Measurements from ENCODE around the gene SCN2A.

SCN2A gene

DNA sequence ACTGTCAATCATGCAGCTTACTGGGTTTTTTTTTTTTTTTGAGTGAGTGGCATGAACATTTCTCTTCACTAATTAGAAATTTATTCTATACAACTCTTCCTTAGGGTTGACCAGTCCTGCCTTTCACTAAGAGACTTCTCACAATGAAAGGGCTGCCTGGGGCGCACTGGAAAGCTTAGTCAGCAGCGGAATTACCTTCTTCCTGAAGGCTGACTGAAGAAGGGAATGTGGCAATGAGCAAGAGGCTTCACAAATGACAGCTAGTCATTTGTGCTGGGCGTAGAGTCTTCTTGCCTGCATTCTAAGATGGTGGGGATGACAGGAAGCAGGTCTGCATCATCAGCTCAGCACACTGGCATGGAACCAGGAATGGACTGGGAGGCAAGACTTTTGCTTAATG, 19.7 kb upstream of the SCN2A start:
- H3K27ac ChIP-seq (ENCODE audit: low read depth, low read length, poor library complexity, severe bottlenecking), result no peak overlapping the region

DNA sequence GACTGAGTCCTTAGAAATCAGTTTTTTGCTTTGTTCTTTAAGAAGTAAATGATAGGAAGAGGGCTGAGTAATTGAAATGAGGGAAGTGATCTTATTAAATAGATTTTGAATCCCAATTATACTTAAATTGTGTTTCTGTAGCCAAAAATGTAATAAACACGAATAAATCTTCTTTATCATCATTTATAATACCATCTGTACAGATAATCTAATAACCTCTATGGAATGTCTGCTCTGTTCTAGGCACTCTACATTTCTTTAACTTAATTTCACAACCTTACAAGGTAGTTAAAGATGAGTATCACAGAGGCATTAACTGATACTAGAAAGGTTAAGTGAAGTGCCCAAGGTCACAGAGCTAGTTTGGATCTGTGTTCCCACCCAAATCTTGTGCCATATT, 14.3 kb upstream of the SCN2A start:
- no peak overlapping the region for H3K4me3 ChIP-seq (ENCODE audit: low read depth, low read length, poor library complexity, severe bottlenecking)
- H3K9me2 ChIP-seq (ENCODE audit: low read depth, low read length), result no peaks in the 10 kb centered on the region
- H3K4me1 ChIP-seq (ENCODE audit: insufficient read depth, low read length, severe bottlenecking), result no peaks in the 10 kb centered on the region
- TF ChIP-seq, protein P1, sequence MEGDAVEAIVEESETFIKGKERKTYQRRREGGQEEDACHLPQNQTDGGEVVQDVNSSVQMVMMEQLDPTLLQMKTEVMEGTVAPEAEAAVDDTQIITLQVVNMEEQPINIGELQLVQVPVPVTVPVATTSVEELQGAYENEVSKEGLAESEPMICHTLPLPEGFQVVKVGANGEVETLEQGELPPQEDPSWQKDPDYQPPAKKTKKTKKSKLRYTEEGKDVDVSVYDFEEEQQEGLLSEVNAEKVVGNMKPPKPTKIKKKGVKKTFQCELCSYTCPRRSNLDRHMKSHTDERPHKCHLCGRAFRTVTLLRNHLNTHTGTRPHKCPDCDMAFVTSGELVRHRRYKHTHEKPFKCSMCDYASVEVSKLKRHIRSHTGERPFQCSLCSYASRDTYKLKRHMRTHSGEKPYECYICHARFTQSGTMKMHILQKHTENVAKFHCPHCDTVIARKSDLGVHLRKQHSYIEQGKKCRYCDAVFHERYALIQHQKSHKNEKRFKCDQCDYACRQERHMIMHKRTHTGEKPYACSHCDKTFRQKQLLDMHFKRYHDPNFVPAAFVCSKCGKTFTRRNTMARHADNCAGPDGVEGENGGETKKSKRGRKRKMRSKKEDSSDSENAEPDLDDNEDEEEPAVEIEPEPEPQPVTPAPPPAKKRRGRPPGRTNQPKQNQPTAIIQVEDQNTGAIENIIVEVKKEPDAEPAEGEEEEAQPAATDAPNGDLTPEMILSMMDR (IDR thresholded peaks at IDR 0.05; ENCODE audit: low read length), result no peak
- no peak for TF ChIP-seq EZH2 (IDR thresholded peaks at IDR 0.05; ENCODE audit: borderline replicate concordance, low read length)
- no peaks in the 10 kb centered on the region for H3K79me2 ChIP-seq (ENCODE audit: insufficient read depth, low read length)
- no peaks in the 10 kb centered on the region for H3K9me3 ChIP-seq (ENCODE audit: low read length)
- H3K27ac ChIP-seq (ENCODE audit: low read depth, low read length, poor library complexity, severe bottlenecking), result no peak overlapping the region
- H3K36me3 ChIP-seq (ENCODE audit: insufficient read depth, low read length), result no peaks in the 10 kb centered on the region
- H3K9ac ChIP-seq (ENCODE audit: low read length), result no peak overlapping the region
- no peak overlapping the region for H2AFZ ChIP-seq (ENCODE audit: low read length)
- no peaks in the 10 kb centered on the region for H4K20me1 ChIP-seq (ENCODE audit: insufficient read depth, low read length)
- no peaks in the 10 kb centered on the region for H3K27me3 ChIP-seq (ENCODE audit: insufficient read depth, low read length)
- H3F3A ChIP-seq (ENCODE audit: insufficient read depth, low read length), result no peaks in the 10 kb centered on the region
- H3K4me2 ChIP-seq (ENCODE audit: low read length), result no peak overlapping the region

More for the DNA sequence above, 19.7 kb upstream of the SCN2A start:
- Histone ChIP-seq H3F3A (ENCODE audit: insufficient read depth, low read length) (no peaks in the 10 kb centered on the region), H3K4me2 (ENCODE audit: low read length) (no peak overlapping the region), H3K4me3 (ENCODE audit: low read depth, low read length, poor library complexity, severe bottlenecking) (no peak overlapping the region), H3K9me2 (ENCODE audit: low read depth, low read length) (no peaks in the 10 kb centered on the region), H3K9me3 (ENCODE audit: low read length) (no peaks in the 10 kb centered on the region), H3K4me1 (ENCODE audit: insufficient read depth, low read length, severe bottlenecking) (no peaks in the 10 kb centered on the region), H3K27me3 (ENCODE audit: insufficient read depth, low read length) (no peaks in the 10 kb centered on the region), H2AFZ (ENCODE audit: low read length) (no peak overlapping the region), H3K9ac (ENCODE audit: low read length) (no peak overlapping the region), H3K36me3 (ENCODE audit: insufficient read depth, low read length) (no peaks in the 10 kb centered on the region), H3K79me2 (ENCODE audit: insufficient read depth, low read length) (no peaks in the 10 kb centered on the region), H4K20me1 (ENCODE audit: insufficient read depth, low read length) (no peaks in the 10 kb centered on the region)
- TF ChIP-seq EZH2 (IDR thresholded peaks at IDR 0.05; ENCODE audit: borderline replicate concordance, low read length), result no peak
- TF ChIP-seq, protein P1 (IDR thresholded peaks at IDR 0.05; ENCODE audit: low read length), result no peak

DNA sequence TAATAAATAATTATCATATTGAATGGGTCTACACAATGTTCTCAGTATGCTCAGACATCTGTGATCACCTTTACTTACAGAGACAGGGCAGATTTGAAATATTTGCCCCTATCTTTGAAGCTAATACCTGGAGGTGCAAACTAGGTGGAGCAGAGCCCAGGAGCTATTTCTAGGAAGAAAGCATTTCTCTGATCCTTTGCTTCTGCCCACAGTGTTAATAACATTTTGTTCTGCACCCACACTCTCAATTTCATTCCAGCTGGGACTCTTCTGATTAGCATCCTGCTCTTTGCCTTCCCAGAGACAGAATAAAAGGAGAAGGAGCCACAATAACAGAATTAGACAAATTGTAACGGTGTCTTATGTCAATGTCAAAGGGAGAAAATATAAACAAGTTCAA, 11.6 kb upstream of the SCN2A start:
- H3K9ac ChIP-seq (ENCODE audit: low read length), result no peak overlapping the region
- no peak overlapping the region for H3K4me2 ChIP-seq (ENCODE audit: low read length)
- no peaks in the 10 kb centered on the region for H3F3A ChIP-seq (ENCODE audit: insufficient read depth, low read length)
- no peaks in the 10 kb centered on the region for H3K9me2 ChIP-seq (ENCODE audit: low read depth, low read length)
- no peaks in the 10 kb centered on the region for H3K36me3 ChIP-seq (ENCODE audit: insufficient read depth, low read length)
- H2AFZ ChIP-seq (ENCODE audit: low read length), result no peak overlapping the region
- no peak overlapping the region for H3K4me3 ChIP-seq (ENCODE audit: low read depth, low read length, poor library complexity, severe bottlenecking)
- no peaks in the 10 kb centered on the region for H4K20me1 ChIP-seq (ENCODE audit: insufficient read depth, low read length)
- TF ChIP-seq EZH2 (IDR thresholded peaks at IDR 0.05; ENCODE audit: borderline replicate concordance, low read length), result no peak
- TF ChIP-seq, protein P1 (IDR thresholded peaks at IDR 0.05; ENCODE audit: low read length), result no peak
- H3K27ac ChIP-seq (ENCODE audit: low read depth, low read length, poor library complexity, severe bottlenecking), result no peak overlapping the region
- H3K9me3 ChIP-seq (ENCODE audit: low read length), result no peaks in the 10 kb centered on the region
- no peaks in the 10 kb centered on the region for H3K27me3 ChIP-seq (ENCODE audit: insufficient read depth, low read length)
- no peaks in the 10 kb centered on the region for H3K4me1 ChIP-seq (ENCODE audit: insufficient read depth, low read length, severe bottlenecking)
- no peaks in the 10 kb centered on the region for H3K79me2 ChIP-seq (ENCODE audit: insufficient read depth, low read length)

Data from OCI-LY1 (cell line).